K562 (cell line): ENCODE data around the gene NEURL2. TPM values are rescaled to one million over a fixed set of nuclear protein-coding genes. Genes with fewer than 3 reads are reported as not detected.

Experiments
- ARID3A ChIP-seq: IDR thresholded peaks from 2 replicates; pipeline ENCODE4 v1.6.1; 2012; ENCODE audit warnings: low read depth, low read length, improper control_type of control experiment, borderline replicate concordance
- CBFB ChIP-seq: sonication (generic); formaldehyde crosslinking; IDR thresholded peaks from 2 replicates; pipeline ENCODE4 v1.4.0; 2020; ENCODE audit warnings: mild to moderate bottlenecking, missing genetic modification reagents
- DPF2 ChIP-seq: fragments of 450-650 bp; IDR thresholded peaks from 2 replicates; pipeline ENCODE4 v1.6.1; 2016
- E2F1 ChIP-seq: sonication (generic); formaldehyde crosslinking; IDR thresholded peaks from 2 replicates; pipeline ENCODE4 v1.8.1; 2023; ENCODE audit warnings: mild to moderate bottlenecking, missing genetic modification reagents, moderate library complexity
- E2F8 ChIP-seq: fragments of 450-650 bp; IDR thresholded peaks from 2 replicates; pipeline ENCODE4 v1.7.1; 2018; ENCODE audit warnings: mild to moderate bottlenecking, low read depth; ENCODE audit not compliant: partially characterized antibody
- EGR1 ChIP-seq: fragments of 450-650 bp; conservative IDR thresholded peaks from 2 replicates; pipeline ENCODE4 v1.6.1; 2017; ENCODE audit warnings: mild to moderate bottlenecking
- EZH2 ChIP-seq: IDR thresholded peaks from 2 replicates; pipeline ENCODE4 v1.6.1; 2012; ENCODE audit warnings: low read depth, mild to moderate bottlenecking, inconsistent platforms, low read length, borderline replicate concordance
- IRF9 ChIP-seq: fragments of 450-650 bp; IDR thresholded peaks from 2 replicates; pipeline ENCODE4 v1.6.1; 2016; ENCODE audit warnings: missing biosample characterization, missing genetic modification characterization
- POLR2AphosphoS5 ChIP-seq: IDR thresholded peaks from 2 replicates; pipeline ENCODE4 v1.6.1; 2011; ENCODE audit warnings: mild to moderate bottlenecking, low read depth, low read length, moderate library complexity; ENCODE audit not compliant: control insufficient read depth, insufficient read depth
- RBBP5 ChIP-seq: fragments of 200-600 bp; sonication (generic); IDR thresholded peaks from 2 replicates; pipeline ENCODE4 v1.6.1; 2012; ENCODE audit warnings: borderline replicate concordance, mild to moderate bottlenecking, low read length, control low read depth, inconsistent platforms; ENCODE audit not compliant: insufficient read depth, poor library complexity, severe bottlenecking
- YBX1 ChIP-seq: fragments of 450-650 bp; IDR thresholded peaks from 2 replicates; pipeline ENCODE4 v1.7.1; 2016; ENCODE audit warnings: mild to moderate bottlenecking
- ZBED1 ChIP-seq: IDR thresholded peaks from 2 replicates; pipeline ENCODE4 v1.6.1; 2014
- ZNF146 ChIP-seq: IDR thresholded peaks from one replicate; pipeline ENCODE4 v1.6.1; 2018; ENCODE audit warnings: missing compliant biosample characterization; ENCODE audit not compliant: unreplicated experiment
- ZNF174 ChIP-seq: fragments of 250-450 bp; sonication (Bioruptor Pico); IDR thresholded peaks from 2 replicates; pipeline ENCODE4 v1.4.0; 2020; ENCODE audit warnings: mild to moderate bottlenecking
- ZNF232 ChIP-seq: sonication (generic); formaldehyde crosslinking; IDR thresholded peaks from 2 replicates; pipeline ENCODE4 v1.8.0; 2022; ENCODE audit warnings: mild to moderate bottlenecking, missing genetic modification reagents
- ZNF311 ChIP-seq: fragments of 250-450 bp; sonication (Bioruptor Pico); IDR thresholded peaks from 2 replicates; pipeline ENCODE4 v1.4.0; 2020; ENCODE audit warnings: mild to moderate bottlenecking, moderate library complexity
- ZNF512 ChIP-seq: IDR thresholded peaks from 2 replicates; pipeline ENCODE4 v1.6.1; 2016; ENCODE audit warnings: missing genetic modification characterization, missing compliant biosample characterization
- ZNF695 ChIP-seq: fragments of 450-650 bp; formaldehyde crosslinking; IDR thresholded peaks from 2 replicates; pipeline ENCODE4 v1.4.0; 2020; ENCODE audit warnings: mild to moderate bottlenecking, moderate library complexity
- polyA plus RNA-seq, 8 experiments: library from polyadenylated mRNA; depleted of rRNA in 4 of 8; stranded (reverse) in 5 of 8; unstranded in 3 of 8; fragments of >200 nt; fragmentation: Nextera tagmentation in 2 of 8; fragmentation: Illumina TruSeq in 1 of 8; extraction: Ambion mirVana in 2 of 8; extraction: Trizol in 1 of 8; gene quantifications; 2 replicates each; pipeline versions ENCODE4 v1.2.1 to v1.2.3, GENCODE V29; 2011 to 2014; ENCODE audit warnings: inconsistent platforms in 1 of 8, missing spikeins in 1 of 8
- total RNA-seq, 7 experiments: library from RNA; depleted of rRNA in 6 of 7; stranded (reverse); fragments of >200 nt in 6 of 7; fragmentation: Illumina TruSeq in 2 of 7; extraction: Trizol in 2 of 7; gene quantifications; 2 replicates each; pipeline versions ENCODE4 v1.2.1 to v1.2.3, GENCODE V29; 2011 to 2021; ENCODE audit warnings: low replicate concordance in 1 of 7

The NEURL2 gene
- total and polyA plus RNA-seq, 9 of the 15 experiments (the other 6 are each of a cell fraction or from before 2014, with no cell fraction given) = 0.22 to 1.9 (median 0.50) TPM; not detected in 1

- TF ChIP-seq POLR2AphosphoS5 = peak; percentile 62; the same call in 1 of the 2 replicates
- peak; percentile 90 for TF ChIP-seq RBBP5
- TF ChIP-seq DPF2 = no peak
- no peak for TF ChIP-seq ZNF311 (CRISPR knock-in tag)
- no peak for TF ChIP-seq ZNF232 (CRISPR knock-in tag)
- peak; percentile 83 for TF ChIP-seq EGR1
- no peak for TF ChIP-seq YBX1
- TF ChIP-seq EZH2 = no peak
- TF ChIP-seq ZNF146 (CRISPR knock-in tag) = no peak
- TF ChIP-seq E2F8 = peak; percentile 90
- TF ChIP-seq ZBED1 = no peak
- no peak for TF ChIP-seq CBFB (CRISPR knock-in tag)
- peak; percentile 99 for TF ChIP-seq ARID3A
- TF ChIP-seq ZNF174 (CRISPR knock-in tag) = no peak
- TF ChIP-seq E2F1 = no peak
- no peak for TF ChIP-seq ZNF695
- no peak for TF ChIP-seq ZNF512 (tag)
- TF ChIP-seq IRF9 = no peak
Observed at GRCh38 chr20:45857114-45857881, 33.7 kb downstream of the NEURL2 start, which contains the start of the genes ACOT8 and ZSWIM3 (continued).
